MM.1S (cell line): ENCODE measurements around the gene ADD3.

ENCODE experiments used
- DNase-seq: peaks from one replicate; pipeline ENCODE4 v3.0.0-alpha.2; 2015
- H2AFZ ChIP-seq: fragments of 300-600 bp; sonication (generic); 2 replicates; pipeline ENCODE4 v1.6.0; 2016; ENCODE audit warnings: antibody characterized with exemption, low read length
- H3F3A ChIP-seq: fragments of 300-600 bp; sonication (generic); 2 replicates; pipeline ENCODE4 v1.6.1; 2016; ENCODE audit warnings: mild to moderate bottlenecking, antibody characterized with exemption, low read length, moderate library complexity, mixed read lengths; ENCODE audit not compliant: insufficient read depth
- H3K27ac ChIP-seq: fragments of 300-600 bp; sonication (generic); 2 replicates; pipeline ENCODE4 v1.5.1; 2016; ENCODE audit warnings: mild to moderate bottlenecking, low read length
- H3K27me3 ChIP-seq: fragments of 300-600 bp; sonication (generic); replicated peaks from 2 replicates; pipeline ENCODE4 v1.6.0; 2016; ENCODE audit warnings: low read length; ENCODE audit not compliant: insufficient read depth
- H3K36me3 ChIP-seq: fragments of 300-600 bp; sonication (generic); replicated peaks from 2 replicates; pipeline ENCODE4 v1.6.1; 2016; ENCODE audit warnings: mild to moderate bottlenecking, low read length, mixed read lengths; ENCODE audit not compliant: insufficient read depth
- H3K4me1 ChIP-seq: fragments of 300-600 bp; sonication (generic); 2 replicates; pipeline ENCODE4 v1.6.1; 2016; ENCODE audit warnings: low read length, mixed read lengths
- H3K4me2 ChIP-seq: fragments of 300-600 bp; sonication (generic); 2 replicates; pipeline ENCODE4 v1.6.0; 2016; ENCODE audit warnings: low read depth, low read length
- H3K4me3 ChIP-seq: fragments of 300-600 bp; sonication (generic); 2 replicates; pipeline ENCODE4 v1.5.1; 2016; ENCODE audit warnings: low read length, mixed read lengths
- H3K79me2 ChIP-seq: fragments of 300-600 bp; sonication (generic); 2 replicates; pipeline ENCODE4 v1.6.1; 2016; ENCODE audit warnings: mixed run types, low read length, mixed read lengths
- H3K9ac ChIP-seq: fragments of 300-600 bp; sonication (generic); 2 replicates; pipeline ENCODE4 v1.6.1; 2016; ENCODE audit warnings: low read length, mixed read lengths
- H3K9me2 ChIP-seq: fragments of 300-600 bp; sonication (generic); replicated peaks from 2 replicates; pipeline ENCODE4 v1.6.1; 2016; ENCODE audit warnings: mild to moderate bottlenecking, low read length, mixed read lengths; ENCODE audit not compliant: insufficient read depth
- H3K9me3 ChIP-seq: fragments of 300-600 bp; sonication (generic); replicated peaks from 2 replicates; pipeline ENCODE4 v1.6.1; 2016; ENCODE audit warnings: mild to moderate bottlenecking, low read length, mixed read lengths; ENCODE audit not compliant: insufficient read depth
- H4K20me1 ChIP-seq: fragments of 300-600 bp; sonication (generic); 2 replicates; pipeline ENCODE4 v1.6.1; 2016; ENCODE audit warnings: mild to moderate bottlenecking, low read length, moderate library complexity, mixed read lengths; ENCODE audit not compliant: insufficient read depth
- EZH2 ChIP-seq: fragments of 300-600 bp; sonication (generic); optimal IDR thresholded peaks from 2 replicates; pipeline ENCODE3; 2017; ENCODE audit warnings: low read depth, mild to moderate bottlenecking, antibody characterized with exemption, low read length, mixed read lengths
- EZH2phosphoT487 ChIP-seq: fragments of 300-600 bp; sonication (generic); IDR thresholded peaks from 2 replicates; pipeline ENCODE4 v1.6.1; 2018; ENCODE audit warnings: antibody characterized with exemption, low read length
- TF ChIP-seq, protein P1 (sequence below): fragments of 300-600 bp; sonication (generic); IDR thresholded peaks from 2 replicates; pipeline ENCODE4 v1.5.1; 2016; ENCODE audit warnings: antibody characterized with exemption, low read length, mixed read lengths

Gene ADD3

DNA sequence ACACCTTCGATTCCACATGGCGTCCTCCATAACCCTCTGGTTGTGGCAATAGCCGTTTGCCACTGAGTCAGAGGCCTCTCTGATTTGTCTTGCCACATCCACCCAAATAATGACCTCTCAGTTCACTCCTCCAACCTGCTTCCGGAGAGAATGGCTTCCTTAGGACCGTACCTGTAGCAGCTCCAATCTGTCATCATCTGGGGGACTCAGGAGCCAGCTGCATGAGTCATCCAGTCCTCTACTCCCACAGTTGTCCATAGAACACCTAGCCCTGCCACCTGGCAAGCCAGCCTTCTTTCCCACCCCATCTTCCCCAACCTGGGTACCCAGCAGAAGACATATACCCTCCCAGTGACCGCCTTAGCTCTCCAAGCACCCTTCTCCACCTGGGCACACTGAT, 135.2 kb downstream of the ADD3 start:
- no peaks in the 10 kb centered on the region for H3K9me2 ChIP-seq
- DNase-seq: no peak
- H2AFZ ChIP-seq: no peak overlapping the region
- 0 out of 2 replicates have a peak, but pooled peaks cover under 1% of the 10 kb centered on the region for H3F3A ChIP-seq
- H3K9me3 ChIP-seq: no peaks in the 10 kb centered on the region
- no peak overlapping the region for H3K27ac ChIP-seq
- no peak overlapping the region for H3K4me3 ChIP-seq
- H3K79me2 ChIP-seq: no peaks in the 10 kb centered on the region
- H4K20me1 ChIP-seq: no peaks in the 10 kb centered on the region
- TF ChIP-seq EZH2phosphoT487: no peak
- TF ChIP-seq EZH2: no peak
- TF ChIP-seq, protein P1, sequence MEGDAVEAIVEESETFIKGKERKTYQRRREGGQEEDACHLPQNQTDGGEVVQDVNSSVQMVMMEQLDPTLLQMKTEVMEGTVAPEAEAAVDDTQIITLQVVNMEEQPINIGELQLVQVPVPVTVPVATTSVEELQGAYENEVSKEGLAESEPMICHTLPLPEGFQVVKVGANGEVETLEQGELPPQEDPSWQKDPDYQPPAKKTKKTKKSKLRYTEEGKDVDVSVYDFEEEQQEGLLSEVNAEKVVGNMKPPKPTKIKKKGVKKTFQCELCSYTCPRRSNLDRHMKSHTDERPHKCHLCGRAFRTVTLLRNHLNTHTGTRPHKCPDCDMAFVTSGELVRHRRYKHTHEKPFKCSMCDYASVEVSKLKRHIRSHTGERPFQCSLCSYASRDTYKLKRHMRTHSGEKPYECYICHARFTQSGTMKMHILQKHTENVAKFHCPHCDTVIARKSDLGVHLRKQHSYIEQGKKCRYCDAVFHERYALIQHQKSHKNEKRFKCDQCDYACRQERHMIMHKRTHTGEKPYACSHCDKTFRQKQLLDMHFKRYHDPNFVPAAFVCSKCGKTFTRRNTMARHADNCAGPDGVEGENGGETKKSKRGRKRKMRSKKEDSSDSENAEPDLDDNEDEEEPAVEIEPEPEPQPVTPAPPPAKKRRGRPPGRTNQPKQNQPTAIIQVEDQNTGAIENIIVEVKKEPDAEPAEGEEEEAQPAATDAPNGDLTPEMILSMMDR: no peak
- H3K9ac ChIP-seq: no peak overlapping the region
- H3K27me3 ChIP-seq: 0 out of 2 replicates have a peak, but pooled peaks cover 1% of the 10 kb centered on the region
- H3K36me3 ChIP-seq: no peaks in the 10 kb centered on the region
- no peaks in the 10 kb centered on the region for H3K4me1 ChIP-seq
- H3K4me2 ChIP-seq: no peak overlapping the region

- H3K4me1 ChIP-seq: no peaks in the 10 kb centered on the region
- TF ChIP-seq EZH2: no peak
- TF ChIP-seq, protein P1: no peak
- no peak for TF ChIP-seq EZH2phosphoT487
- no peaks in the 10 kb centered on the region for H3F3A ChIP-seq
- H3K36me3 ChIP-seq: no peaks in the 10 kb centered on the region
- no peak overlapping the region for H3K4me2 ChIP-seq
- DNase-seq: no peak
- no peaks in the 10 kb centered on the region for H3K9me2 ChIP-seq
- H3K79me2 ChIP-seq: no peaks in the 10 kb centered on the region
- H3K27ac ChIP-seq: no peak overlapping the region
- no peak overlapping the region for H3K9ac ChIP-seq
- H4K20me1 ChIP-seq: no peaks in the 10 kb centered on the region
- H3K4me3 ChIP-seq: no peak overlapping the region
- no peak overlapping the region for H2AFZ ChIP-seq
- H3K9me3 ChIP-seq: no peaks in the 10 kb centered on the region
- no peaks in the 10 kb centered on the region for H3K27me3 ChIP-seq
Measured at GRCh38 chr10:110144507-110144906, 136.7 kb downstream of the ADD3 start.

DNA sequence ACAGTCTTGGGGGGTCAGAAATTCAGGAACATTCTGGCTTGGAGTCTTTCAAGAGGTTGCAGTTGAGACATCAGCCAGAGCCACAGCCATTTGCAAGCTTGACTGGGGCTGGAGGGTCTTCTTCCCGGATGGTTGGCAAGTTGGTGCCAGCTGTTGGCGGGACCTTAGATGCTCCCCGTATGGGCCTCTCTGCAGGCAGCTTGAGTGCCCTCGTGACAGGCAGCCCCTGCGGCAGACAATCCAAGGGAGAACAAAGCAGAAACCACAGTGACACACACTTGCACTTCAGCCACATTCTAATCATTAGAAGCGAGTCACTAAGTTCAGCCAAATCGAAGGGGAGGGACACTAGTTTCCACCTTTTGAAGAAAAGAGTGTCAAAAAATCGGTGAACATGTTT, 140.2 kb downstream of the ADD3 start:
- H3K4me3 ChIP-seq: no peak overlapping the region
- H3K36me3 ChIP-seq: no peaks in the 10 kb centered on the region
- H2AFZ ChIP-seq: no peak overlapping the region
- H3K9me2 ChIP-seq: no peaks in the 10 kb centered on the region
- no peak overlapping the region for H3K27ac ChIP-seq
- TF ChIP-seq, protein P1: no peak
- TF ChIP-seq EZH2phosphoT487 (no peak), EZH2 (no peak)
- no peaks in the 10 kb centered on the region for H3K79me2 ChIP-seq
- H3F3A ChIP-seq: no peaks in the 10 kb centered on the region
- H3K4me2 ChIP-seq: no peak overlapping the region
- H3K4me1 ChIP-seq: no peaks in the 10 kb centered on the region
- no peaks in the 10 kb centered on the region for H3K27me3 ChIP-seq
- no peaks in the 10 kb centered on the region for H4K20me1 ChIP-seq
- no peak for DNase-seq
- no peak overlapping the region for H3K9ac ChIP-seq
- H3K9me3 ChIP-seq: no peaks in the 10 kb centered on the region
